OCI-LY7 (cell line): ENCODE results near the gene GYS1. TPM values are rescaled to one million over a fixed set of nuclear protein-coding genes. Genes with fewer than 3 reads are reported as not detected.

Experiments
- BruUV-seq: library from RNA; stranded (reverse); fragments of 400-500 nt; replicated peaks from 2 replicates; lab custom pipeline; 2021; lab: Mats Ljungman, UMichigan
- CTCF ChIA-PET: fragments of 300-600 bp; sonication (Branson Sonifier 250); formaldehyde crosslinking; loops from one replicate; lab custom pipeline; 2022; ENCODE audit warnings: antibody characterized with exemption; ENCODE audit not compliant: unreplicated experiment; lab: Charles Lee
- POLR2A ChIA-PET: fragments of 300-600 bp; sonication (Branson Sonifier 250); formaldehyde crosslinking; loops from one replicate; lab custom pipeline; 2022; ENCODE audit warnings: antibody characterized with exemption; lab: Charles Lee
- DNase-seq: peaks from one replicate; pipeline ENCODE4 v3.0.0-alpha.2; 2015; ENCODE audit warnings: low spot score
- H2AFZ ChIP-seq: fragments of 200-600 bp; sonication (generic), shearing (Covaris generic); 2 replicates; pipeline ENCODE4 v1.6.1; 2014; ENCODE audit warnings: mild to moderate bottlenecking, antibody characterized with exemption, low read length, moderate library complexity
- H3K27ac ChIP-seq: fragments of 200-600 bp; sonication (generic); 2 replicates; pipeline ENCODE4 v1.5.1; 2014; ENCODE audit warnings: mixed run types, low read depth, mild to moderate bottlenecking, moderate library complexity, low read length, inconsistent platforms; ENCODE audit not compliant: poor library complexity, severe bottlenecking
- H3K36me3 ChIP-seq: fragments of 200-600 bp; sonication (generic); 2 replicates; pipeline ENCODE4 v1.6.1; 2014; ENCODE audit warnings: mild to moderate bottlenecking, antibody characterized with exemption, low read length, moderate library complexity, mixed read lengths; ENCODE audit not compliant: insufficient read depth
- H3K4me1 ChIP-seq: fragments of 200-600 bp; sonication (generic); 2 replicates; pipeline ENCODE4 v1.5.1; 2014; ENCODE audit warnings: mild to moderate bottlenecking, low read length; ENCODE audit not compliant: insufficient read depth, poor library complexity, severe bottlenecking
- H3K4me2 ChIP-seq: fragments of 200-600 bp; sonication (generic); 2 replicates; pipeline ENCODE4 v1.6.1; 2014; ENCODE audit warnings: mild to moderate bottlenecking, low read length
- H3K4me3 ChIP-seq: fragments of 200-600 bp; sonication (generic); 2 replicates; pipeline ENCODE4 v1.5.1; 2014; ENCODE audit warnings: mild to moderate bottlenecking, low read depth, low read length; ENCODE audit not compliant: poor library complexity, severe bottlenecking
- H3K79me2 ChIP-seq: fragments of 200-600 bp; sonication (generic); 2 replicates; pipeline ENCODE4 v1.6.1; 2016; ENCODE audit warnings: low read depth, mild to moderate bottlenecking, low read length, moderate library complexity, mixed read lengths; ENCODE audit not compliant: insufficient read depth
- H3K9me2 ChIP-seq: fragments of 200-600 bp; sonication (generic); 2 replicates; pipeline ENCODE4 v1.6.1; 2016; ENCODE audit warnings: mild to moderate bottlenecking, low read length, mixed read lengths; ENCODE audit not compliant: insufficient read depth
- H3K9me3 ChIP-seq: fragments of 200-600 bp; sonication (generic); 2 replicates; pipeline ENCODE4 v1.6.1; 2014; ENCODE audit warnings: mild to moderate bottlenecking, mixed run types, low read length, mixed read lengths
- H4K20me1 ChIP-seq: fragments of 200-600 bp; sonication (generic); 2 replicates; pipeline ENCODE4 v1.6.1; 2014; ENCODE audit warnings: mild to moderate bottlenecking, antibody characterized with exemption, low read length, moderate library complexity, mixed read lengths; ENCODE audit not compliant: insufficient read depth
- EZH2phosphoT487 ChIP-seq: fragments of 200-600 bp; sonication (generic); IDR thresholded peaks from 2 replicates; pipeline ENCODE4 v1.6.1; 2018; ENCODE audit warnings: low read depth, borderline replicate concordance, mild to moderate bottlenecking, mixed run types, antibody characterized with exemption, low read length, moderate library complexity, mixed read lengths
- intact Hi-C: fragments of 100-400 bp; cut with micrococcal nuclease; formaldehyde crosslinking; loops from one replicate; pipeline ENCODE4 v1.10.0; 2022; ENCODE audit not compliant: unreplicated experiment
- total RNA-seq, 2 experiments: library from RNA; depleted of rRNA in 1 of 2; stranded (reverse); fragments of >200 nt in 1 of 2; shearing (Covaris generic) in 1 of 2; gene quantifications; 2 replicates each; pipeline ENCODE4 v1.2.3, GENCODE V29; 2014 to 2022
- TF ChIP-seq, protein P1 (sequence below): fragments of 200-600 bp; sonication (generic); conservative IDR thresholded peaks from 2 replicates; pipeline ENCODE4 v1.5.1; 2014; ENCODE audit warnings: mild to moderate bottlenecking, antibody characterized with exemption, low read length, moderate library complexity, mixed read lengths

Gene GYS1
- total RNA-seq, 2 experiments from 2014 or later: 20.0 to 29.9 TPM

- H3K4me2 ChIP-seq: no peak overlapping the region
- no peak for TF ChIP-seq EZH2phosphoT487
- TF ChIP-seq, protein P1, sequence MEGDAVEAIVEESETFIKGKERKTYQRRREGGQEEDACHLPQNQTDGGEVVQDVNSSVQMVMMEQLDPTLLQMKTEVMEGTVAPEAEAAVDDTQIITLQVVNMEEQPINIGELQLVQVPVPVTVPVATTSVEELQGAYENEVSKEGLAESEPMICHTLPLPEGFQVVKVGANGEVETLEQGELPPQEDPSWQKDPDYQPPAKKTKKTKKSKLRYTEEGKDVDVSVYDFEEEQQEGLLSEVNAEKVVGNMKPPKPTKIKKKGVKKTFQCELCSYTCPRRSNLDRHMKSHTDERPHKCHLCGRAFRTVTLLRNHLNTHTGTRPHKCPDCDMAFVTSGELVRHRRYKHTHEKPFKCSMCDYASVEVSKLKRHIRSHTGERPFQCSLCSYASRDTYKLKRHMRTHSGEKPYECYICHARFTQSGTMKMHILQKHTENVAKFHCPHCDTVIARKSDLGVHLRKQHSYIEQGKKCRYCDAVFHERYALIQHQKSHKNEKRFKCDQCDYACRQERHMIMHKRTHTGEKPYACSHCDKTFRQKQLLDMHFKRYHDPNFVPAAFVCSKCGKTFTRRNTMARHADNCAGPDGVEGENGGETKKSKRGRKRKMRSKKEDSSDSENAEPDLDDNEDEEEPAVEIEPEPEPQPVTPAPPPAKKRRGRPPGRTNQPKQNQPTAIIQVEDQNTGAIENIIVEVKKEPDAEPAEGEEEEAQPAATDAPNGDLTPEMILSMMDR: no peak
- H3K4me3 ChIP-seq: no peak overlapping the region
- no peaks in the 10 kb centered on the region for H4K20me1 ChIP-seq
- no peaks in the 10 kb centered on the region for H3K4me1 ChIP-seq
- H3K36me3 ChIP-seq: no peaks in the 10 kb centered on the region
- POLR2A ChIA-PET: no interaction called here
- intact Hi-C loops: no loop called here
- no peak for DNase-seq
- H3K79me2 ChIP-seq: no peaks in the 10 kb centered on the region
- CTCF ChIA-PET: no interaction called here
- BruUV-seq: no TSS peak
- no peaks in the 10 kb centered on the region for H3K9me2 ChIP-seq
- H2AFZ ChIP-seq: no peak overlapping the region
- no peak overlapping the region for H3K27ac ChIP-seq
- peaks cover 13% of the 10 kb centered on the region for H3K9me3 ChIP-seq
These were observed 47.7 kb downstream of the GYS1 start for GRCh38 chr19:48945415-48945814.

DNA sequence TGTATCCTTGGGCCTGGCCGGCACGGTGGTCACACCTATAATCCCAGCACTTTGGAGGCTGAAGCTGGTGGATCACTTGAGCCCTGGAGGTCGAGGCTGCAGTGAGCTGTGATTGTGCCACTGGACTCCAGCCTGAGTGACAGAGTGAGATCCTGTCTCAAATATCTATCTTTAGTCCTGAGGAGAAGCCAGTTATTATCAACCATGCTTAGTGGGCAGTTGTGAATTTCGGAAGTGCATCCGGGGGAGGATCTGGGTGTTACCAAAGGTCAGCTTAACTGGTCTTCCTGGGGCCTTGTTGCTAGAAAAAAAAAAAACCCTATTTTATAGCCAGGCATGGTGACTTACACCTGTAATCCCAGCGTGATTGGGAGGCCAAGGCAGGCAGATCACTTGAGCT, 50.0 kb downstream of the GYS1 start:
- no peaks in the 10 kb centered on the region for H3K9me2 ChIP-seq
- no peak overlapping the region for H3K4me3 ChIP-seq
- H3K4me1 ChIP-seq: no peaks in the 10 kb centered on the region
- ChIA-PET CTCF (no interaction called here), POLR2A (interaction anchor here (0.7 to 1.4 kb wide), 3 partner anchors 11 to 228 kb away, joined by 3 to 5 read pairs (median 4); partner anchors contain the start of gene BAX)
- TF ChIP-seq EZH2phosphoT487: no peak
- TF ChIP-seq, protein P1: no peak
- H4K20me1 ChIP-seq: no peaks in the 10 kb centered on the region
- H3K36me3 ChIP-seq: no peaks in the 10 kb centered on the region
- intact Hi-C loops: no loop called here
- H3K9me3 ChIP-seq: peaks cover 13% of the 10 kb centered on the region
- no peaks in the 10 kb centered on the region for H3K79me2 ChIP-seq
- H3K27ac ChIP-seq: no peak overlapping the region
- no peak for DNase-seq
- no TSS peak for BruUV-seq
- no peak overlapping the region for H2AFZ ChIP-seq
- no peak overlapping the region for H3K4me2 ChIP-seq

GRCh38 chr19:48940902-48941301, 52.2 kb downstream of the GYS1 start:
- H3K4me3 ChIP-seq: no peak overlapping the region
- H3K36me3 ChIP-seq: no peaks in the 10 kb centered on the region
- H3K4me2 ChIP-seq: no peak overlapping the region
- ChIA-PET CTCF (no interaction called here), POLR2A (interaction anchor here (0.7 kb wide), 1 partner anchor 26 kb away, joined by 3 read pairs; no protein-coding TSS in a partner anchor)
- H4K20me1 ChIP-seq: no peaks in the 10 kb centered on the region
- no peak overlapping the region for H2AFZ ChIP-seq
- no peaks in the 10 kb centered on the region for H3K4me1 ChIP-seq
- no peaks in the 10 kb centered on the region for H3K9me3 ChIP-seq
- no peaks in the 10 kb centered on the region for H3K79me2 ChIP-seq
- no peaks in the 10 kb centered on the region for H3K9me2 ChIP-seq
- intact Hi-C loops: no loop called here
- TF ChIP-seq, protein P1: no peak
- TF ChIP-seq EZH2phosphoT487: no peak
- DNase-seq: no peak
- no TSS peak for BruUV-seq
- H3K27ac ChIP-seq: no peak overlapping the region
